ENCODE data around the gene NUBP2.

NUBP2 gene, protein sequence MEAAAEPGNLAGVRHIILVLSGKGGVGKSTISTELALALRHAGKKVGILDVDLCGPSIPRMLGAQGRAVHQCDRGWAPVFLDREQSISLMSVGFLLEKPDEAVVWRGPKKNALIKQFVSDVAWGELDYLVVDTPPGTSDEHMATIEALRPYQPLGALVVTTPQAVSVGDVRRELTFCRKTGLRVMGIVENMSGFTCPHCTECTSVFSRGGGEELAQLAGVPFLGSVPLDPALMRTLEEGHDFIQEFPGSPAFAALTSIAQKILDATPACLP
- total RNA-seq: 7.9 to 36.5 (median 16.6) reads per million in 17 experiments

- peak; percentile 100 for DNase-seq
Measured at GRCh38 chr16:1782408-1783264, at the start of gene NUBP2, which contains the start of gene SPSB3. NUBP2 (plus strand) TSS chr16:1782960; CDS start chr16:1783021, 61 bp downstream. SPSB3 (minus strand) TSS chr16:1782571; CDS start chr16:1781483, 1,088 bp downstream.

DNA sequence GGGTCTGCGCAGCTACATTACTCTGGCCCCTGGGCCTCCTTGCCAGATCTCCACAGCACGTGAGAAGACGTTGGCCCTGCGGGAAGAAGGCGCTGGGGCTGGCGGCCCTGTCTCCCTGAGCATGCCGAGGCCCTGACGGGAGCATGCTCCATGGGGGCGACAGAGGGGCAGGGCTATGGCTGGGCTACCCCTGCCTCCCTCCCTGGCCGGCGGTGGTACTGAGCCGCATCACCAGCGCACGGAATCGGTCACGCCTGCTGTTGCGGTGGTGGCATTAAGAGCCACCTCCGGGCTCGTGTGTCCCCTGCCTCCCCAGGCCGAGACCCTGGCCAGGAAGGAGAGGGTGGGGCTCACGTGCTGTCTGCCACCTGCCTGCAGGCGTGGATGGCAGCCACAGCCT lies 48.6 kb upstream of the NUBP2 start:
- no peak for DNase-seq

DNA sequence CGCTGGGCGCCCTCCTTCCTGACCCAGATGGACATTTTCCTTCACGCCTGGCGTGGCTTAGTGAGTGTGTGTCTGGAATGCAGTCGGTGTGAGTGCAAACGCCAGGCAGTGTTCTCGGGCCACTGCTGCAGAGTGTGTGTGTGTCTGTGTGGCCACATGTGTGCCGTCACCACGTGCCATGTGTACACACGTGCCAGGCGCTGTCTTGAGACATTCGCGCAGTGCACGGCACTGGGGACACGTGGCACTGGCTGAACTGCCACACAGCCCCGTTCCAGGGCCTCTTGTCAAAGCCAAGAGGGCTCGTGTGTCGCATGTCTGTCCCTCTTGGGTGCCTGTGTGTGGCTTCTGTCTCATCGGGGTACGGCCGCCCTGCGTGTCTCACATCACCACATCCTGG lies 47.9 kb upstream of the NUBP2 start:
- no peak for DNase-seq

DNA sequence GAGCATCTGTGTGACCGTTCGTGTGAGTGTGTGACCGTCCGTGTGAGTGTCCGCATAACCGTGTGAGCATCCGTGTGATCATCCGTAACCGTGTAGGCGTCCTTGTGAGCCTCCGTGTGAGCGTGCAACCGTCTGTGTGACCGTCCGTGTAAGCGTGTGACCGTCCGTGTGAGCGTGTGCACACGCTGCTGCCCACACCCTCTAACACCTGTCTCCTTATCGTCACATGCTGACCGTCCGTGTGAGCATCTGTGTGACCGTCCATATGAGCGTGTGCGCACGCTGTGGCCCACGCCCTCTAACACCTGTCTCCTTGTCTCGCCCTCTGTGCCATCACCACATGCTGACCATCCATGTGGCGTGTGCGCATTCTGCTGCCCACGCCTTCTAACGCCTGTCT lies 42.5 kb upstream of the NUBP2 start:
- no peak for DNase-seq

GRCh38 chr16:1740781-1741490 lies 41.8 kb upstream of the NUBP2 start:
- no peak for DNase-seq

DNA sequence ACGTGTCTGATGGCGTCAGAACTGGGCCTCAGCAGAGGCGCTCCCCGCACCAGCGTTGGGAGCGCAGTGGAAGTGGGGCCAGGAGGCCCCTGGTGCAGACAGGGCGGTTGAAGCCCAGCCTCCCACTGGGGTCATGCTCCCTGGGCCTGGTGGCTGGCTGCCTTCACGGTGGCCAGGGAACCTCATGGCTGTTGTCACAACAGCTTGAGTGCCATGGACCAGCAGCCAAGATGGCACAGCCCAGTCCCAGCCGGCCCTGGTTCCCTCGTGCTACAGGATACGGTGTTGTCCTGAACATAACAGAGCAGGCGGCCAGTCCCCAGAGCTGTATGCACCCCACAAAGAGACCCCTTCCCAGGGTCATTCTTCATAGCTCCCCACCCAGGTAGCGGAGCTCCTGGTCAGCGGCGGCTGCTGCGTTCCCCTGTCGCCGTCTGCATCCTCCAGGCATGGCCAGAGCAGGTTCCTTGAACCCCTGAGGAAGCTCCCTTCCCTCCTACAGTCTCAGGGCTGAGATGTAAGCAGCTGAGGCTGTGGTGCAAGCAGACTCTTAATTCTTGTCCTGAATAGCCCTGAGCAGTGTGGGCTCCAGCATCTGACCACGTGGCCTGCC lies 41.1 kb upstream of the NUBP2 start:
- DNase-seq: no peak

- no peak for DNase-seq
Measured at GRCh38 chr16:1743376-1744337, 39.1 kb upstream of the NUBP2 start.

DNA sequence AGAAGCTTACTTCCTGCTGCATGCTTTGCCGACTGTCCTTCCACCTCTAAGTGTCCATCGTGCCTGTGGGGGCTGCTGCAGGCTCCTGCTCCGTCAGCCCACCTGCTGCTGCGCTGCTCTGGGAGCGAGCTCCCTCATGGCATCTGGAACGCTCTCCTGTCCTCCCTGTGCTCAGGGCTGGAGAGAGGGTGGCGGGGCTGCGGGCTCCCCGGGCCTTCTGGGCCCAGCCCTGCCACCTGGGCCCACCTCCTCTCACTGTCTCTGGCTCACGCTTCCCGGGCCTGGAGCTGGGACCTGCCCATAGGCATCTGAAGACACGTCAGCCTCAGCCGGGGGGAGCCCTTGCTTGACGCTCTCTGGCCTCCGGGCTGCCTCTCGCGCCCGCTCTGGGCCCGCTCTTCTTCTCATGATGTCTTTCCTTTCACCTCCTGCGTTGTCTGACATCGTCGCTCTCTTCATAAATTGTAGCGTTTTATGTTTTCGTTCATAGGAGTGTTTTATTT lies 38.4 kb upstream of the NUBP2 start:
- no peak for DNase-seq

DNA sequence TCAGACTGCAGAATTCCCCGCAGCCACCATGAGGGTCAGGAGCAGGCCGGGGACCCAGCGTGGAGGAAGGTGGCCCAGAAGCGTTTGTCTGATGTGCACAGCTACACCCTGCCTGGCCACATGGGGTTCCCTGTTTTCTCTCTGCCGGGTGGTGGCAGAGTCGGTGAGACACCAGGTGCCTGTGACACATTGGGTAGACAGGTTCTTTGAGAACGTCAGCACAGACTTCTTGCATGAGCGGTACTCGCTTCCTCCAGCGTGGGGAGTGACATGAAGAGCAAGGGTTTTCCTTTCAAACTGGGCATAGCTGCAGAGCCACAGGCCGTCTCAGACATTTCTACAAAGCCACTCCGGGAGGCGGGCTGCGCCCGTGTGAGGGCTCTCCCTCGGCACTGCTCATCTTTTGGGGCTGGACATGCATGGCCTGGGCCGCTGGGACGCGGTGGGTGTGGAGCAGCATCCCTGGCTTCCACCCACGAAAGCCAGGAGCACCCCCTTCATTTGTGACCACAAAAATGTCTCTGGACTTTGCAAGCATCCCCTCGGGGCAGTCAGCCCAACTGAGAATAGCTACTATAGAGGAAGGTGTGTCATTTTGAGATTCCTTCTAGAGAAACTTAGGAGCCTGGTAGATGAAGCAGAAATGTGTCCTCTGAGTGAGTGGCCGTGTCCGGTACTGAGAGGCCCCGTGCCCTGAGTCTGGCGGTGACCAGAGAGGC lies 37.4 kb upstream of the NUBP2 start:
- DNase-seq: no peak

- DNase-seq: no peak
Measured at GRCh38 chr16:1745900-1746692, 36.7 kb upstream of the NUBP2 start.

- no peak for DNase-seq
Measured at GRCh38 chr16:1746693-1747195, 36.0 kb upstream of the NUBP2 start.

DNA sequence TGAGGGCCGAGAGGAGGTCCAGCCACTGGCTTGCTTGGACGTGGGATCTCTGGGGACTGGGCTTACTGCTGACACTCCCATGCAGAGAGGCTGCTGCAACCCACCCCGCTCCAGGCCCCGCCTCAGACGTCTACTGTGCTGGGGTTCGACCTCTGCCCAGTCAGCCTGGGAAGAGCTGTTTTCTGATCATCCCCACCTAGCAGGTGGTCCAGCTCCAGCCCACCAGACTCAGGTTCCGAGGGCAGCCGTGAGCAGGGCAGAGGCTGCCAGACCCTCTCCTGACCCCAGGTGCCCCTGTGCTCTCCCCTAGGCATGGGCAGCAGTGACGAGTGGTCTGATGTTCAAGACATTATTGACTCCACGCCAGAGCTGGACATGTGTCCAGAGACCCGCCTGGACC lies 34.8 kb upstream of the NUBP2 start:
- no peak for DNase-seq

DNA sequence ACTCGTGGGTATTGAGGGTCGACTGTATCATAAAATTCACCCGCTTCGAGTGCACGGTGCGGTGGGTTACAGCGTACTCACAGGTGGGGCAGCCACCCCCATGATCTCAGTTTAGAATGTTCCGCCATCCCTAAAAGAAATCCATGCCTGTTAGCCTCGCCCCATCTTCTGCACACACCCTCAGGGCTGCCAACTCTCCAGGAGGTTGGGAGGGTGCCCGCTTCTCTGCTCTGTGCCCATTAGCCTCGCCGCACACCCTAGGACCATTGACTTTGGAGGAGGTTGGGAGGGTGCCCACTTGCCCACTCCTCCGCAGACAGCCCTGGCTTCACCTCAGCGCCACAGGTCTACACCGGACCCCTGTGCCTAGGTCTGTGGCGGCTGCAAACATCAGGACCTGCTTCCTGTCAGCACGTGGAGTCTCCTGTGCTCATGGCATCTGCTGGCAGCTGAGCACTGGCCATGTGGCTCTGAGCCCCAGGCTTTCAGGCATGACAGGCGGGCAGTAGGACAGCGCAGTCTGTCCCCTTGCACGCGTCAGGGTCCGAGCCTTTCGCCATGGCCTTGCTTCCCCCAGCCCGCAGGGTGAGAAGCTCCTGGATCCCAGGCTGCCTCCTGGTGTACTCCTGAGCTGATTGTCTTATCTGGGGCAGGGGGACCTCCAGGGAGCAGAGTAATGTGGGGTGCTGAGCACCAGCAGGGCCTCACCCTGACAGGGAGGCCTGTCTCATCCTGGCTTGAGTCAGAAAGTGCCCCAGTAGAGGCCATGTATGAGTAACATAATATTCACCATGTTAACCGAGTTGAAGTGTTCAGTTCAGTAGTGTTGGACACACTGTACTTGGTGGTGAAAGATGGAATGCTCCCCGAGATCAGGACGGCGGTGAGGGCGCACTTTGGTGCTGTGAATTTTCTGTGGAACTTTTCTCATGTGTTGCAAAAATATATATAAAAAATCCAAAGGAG lies 33.3 kb upstream of the NUBP2 start:
- DNase-seq: no peak

DNA sequence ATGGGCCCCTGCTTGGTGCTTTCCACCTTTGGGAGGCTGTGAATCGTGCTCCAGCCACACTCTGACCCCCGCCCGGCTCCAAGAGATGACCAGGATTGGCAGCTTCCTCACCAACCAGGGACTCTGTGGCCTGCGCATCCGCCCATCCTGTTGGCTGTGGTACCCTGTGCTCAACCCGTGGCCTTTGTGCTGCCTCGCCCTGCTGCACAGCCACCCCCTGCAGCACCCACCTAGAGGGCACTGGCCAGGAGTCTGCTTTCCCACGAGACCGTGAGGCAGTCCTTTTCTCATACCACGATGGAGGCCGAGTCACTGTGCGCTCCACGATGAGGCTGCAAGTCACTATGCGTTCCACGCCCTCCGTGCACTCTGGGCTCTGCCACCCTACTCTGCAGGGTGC lies 30.8 kb upstream of the NUBP2 start:
- no peak for DNase-seq

DNA sequence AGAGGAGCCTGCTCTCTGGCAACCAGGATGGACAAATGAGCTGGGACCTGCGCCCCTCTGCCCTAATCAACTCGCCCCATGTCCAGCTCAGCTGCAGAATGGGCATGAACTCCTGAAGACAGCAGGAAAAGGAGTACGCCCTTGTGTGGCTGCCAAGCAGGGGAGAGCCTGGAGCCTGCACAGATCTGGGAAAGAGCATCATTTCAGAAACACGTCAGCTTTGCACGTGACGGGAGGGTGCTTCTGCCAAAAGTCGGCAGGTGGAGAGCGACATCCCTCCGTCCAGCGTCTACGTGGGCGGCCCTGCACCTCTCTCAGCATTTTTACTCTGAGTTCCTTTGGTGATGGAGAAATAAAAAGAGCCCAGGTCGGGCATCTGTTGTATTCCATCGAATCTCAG lies 29.9 kb upstream of the NUBP2 start:
- no peak for DNase-seq

DNA sequence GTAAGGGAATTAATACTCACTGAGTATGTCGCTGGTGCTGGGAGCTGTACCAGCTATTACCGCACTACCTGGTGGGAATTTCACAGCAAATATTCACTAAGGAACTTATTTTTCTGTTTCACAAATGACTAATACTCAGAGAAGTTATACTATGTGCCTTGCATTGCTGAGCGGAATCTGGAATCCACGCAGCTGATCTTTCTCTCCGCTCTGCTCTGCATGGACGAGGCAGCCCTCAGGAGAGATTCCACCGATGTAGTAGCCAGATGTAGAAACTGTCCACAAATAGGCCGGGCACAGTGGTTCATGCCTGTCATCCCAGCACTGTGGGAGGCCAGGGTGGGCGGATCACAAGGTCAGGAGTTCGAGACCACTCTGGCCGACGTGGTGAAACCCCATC lies 28.6 kb upstream of the NUBP2 start:
- no peak for DNase-seq

GRCh38 chr16:1757714-1758461 lies 24.9 kb upstream of the NUBP2 start:
- no peak for DNase-seq

DNA sequence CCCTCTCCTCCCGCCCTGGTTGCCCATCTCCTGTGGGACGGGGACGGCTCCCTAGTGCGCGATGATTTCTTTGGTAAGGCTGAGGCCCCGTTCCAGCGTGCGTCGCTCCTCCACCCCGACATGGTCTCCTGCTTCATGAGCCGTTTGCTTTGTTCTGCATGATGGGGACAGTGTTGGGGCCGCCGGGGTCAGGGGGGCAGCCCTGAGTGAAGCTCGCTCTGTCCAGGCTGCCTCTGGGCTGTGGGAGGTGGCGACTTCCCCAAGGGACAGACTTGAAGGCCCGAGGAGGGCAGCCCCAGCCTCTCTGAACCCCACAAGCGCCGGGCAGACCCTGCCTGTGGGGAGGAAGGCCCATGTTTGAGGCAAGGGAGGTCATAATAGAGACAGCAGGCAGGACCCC lies 23.8 kb upstream of the NUBP2 start:
- DNase-seq: no peak
